Measurements from ENCODE around the gene CACNA2D1.

CACNA2D1 gene

DNA sequence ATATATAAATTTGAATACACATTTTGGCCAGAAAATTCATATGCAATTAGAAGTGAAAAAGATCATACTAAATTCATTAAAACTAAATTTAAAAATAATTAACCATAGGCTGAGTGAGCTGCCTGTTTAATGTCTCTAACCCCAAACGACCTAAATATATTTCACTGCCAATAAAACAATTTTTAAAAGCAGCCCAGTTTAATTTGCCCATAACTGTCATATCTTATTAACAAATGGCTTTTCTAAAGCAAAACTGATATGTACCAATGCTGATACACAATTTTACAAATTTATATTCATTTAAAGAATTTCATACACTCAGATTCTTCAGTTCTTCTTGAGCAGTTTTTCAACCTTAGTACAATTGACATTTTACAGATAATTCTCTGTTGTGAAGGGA is 99.9 kb downstream of the CACNA2D1 start:
- no peak for DNase-seq (ENCODE audit: low read depth in 3 of 3)

DNA sequence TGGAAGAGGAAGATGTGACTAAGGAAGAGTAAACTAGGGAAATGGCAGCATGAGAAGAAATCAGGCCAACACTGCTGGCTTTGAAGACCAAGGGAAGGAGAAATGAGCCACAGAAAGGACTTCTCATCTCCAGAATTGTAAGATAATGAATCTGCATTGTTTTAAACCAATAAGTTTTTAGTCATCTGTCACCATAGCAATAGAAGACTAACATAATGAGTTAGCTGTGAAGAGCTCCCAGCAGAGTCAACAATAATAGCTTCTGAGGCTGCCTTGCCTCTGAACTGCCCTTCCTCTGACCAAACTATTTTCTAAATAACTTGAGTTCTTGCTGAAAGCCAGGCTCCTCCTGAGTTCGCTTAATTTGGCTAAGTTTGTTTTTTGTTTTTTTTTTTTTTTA is 103.6 kb downstream of the CACNA2D1 start:
- DNase-seq (ENCODE audit: low read depth in 3 of 3) = no peak

GRCh38 chr7:82335927-82336326 is 107.7 kb downstream of the CACNA2D1 start:
- DNase-seq (ENCODE audit: low read depth in 3 of 3) = no peak

DNA sequence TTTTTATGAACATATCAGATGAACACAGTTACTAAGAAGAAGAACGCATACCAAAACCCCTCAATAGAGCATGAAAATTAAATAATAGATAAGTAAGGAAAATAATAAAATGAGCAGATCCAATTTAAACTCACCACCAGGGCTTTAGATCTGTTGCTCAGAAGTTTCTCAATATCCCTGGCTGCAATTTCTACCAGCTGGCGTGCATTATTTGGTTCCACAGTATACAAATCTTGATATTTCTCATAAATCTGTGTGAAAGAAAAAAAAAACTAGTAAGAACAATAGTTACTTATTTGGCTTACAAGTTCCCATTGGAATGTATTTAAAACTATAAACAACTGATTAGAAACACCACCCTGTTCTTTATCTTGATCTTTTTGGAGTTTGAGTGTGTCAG is 108.6 kb downstream of the CACNA2D1 start:
- no peak for DNase-seq (ENCODE audit: low read depth in 3 of 3)

DNA sequence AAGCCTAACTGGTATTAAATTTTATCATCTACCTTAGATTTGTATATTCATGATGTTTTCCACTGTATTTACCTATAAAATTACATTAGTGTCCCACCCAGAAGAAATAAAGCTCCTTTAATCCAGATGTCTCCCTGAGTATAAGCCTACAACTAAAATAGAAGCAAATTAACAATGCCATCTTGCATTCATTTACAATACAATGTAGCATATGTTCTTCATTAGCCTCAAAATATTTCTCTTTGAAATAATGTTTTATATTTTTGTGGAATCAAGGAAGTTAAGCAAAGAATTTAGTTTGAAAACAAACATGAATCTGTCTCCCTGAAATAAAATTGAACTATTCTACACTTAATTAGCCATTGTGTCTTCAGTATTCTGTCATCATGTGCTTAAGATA is 112.3 kb downstream of the CACNA2D1 start:
- DNase-seq (ENCODE audit: low read depth in 3 of 3) = no peak

GRCh38 chr7:82330706-82331215 is 112.8 kb downstream of the CACNA2D1 start:
- no peak for DNase-seq (ENCODE audit: low read depth in 3 of 3)

DNA sequence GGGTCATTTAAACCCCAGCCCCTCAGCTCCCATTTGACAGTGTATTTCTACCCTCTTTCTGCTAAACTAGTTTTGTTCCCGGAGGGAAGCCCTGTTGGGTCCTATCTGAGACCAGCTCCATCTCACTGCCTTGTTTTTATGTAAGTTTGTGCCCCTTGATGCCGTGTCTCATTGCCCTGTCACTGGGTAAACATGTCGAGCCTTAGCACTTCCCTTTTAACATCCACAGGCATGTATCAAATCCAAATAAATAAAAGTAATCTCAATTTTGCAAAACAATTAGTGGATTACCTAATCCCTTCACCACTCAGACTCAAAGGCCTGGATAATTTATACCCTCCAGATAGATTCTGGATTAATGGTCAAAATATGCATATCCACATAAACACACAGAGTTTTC is 115.7 kb downstream of the CACNA2D1 start:
- DNase-seq (ENCODE audit: low read depth in 3 of 3) = no peak

DNA sequence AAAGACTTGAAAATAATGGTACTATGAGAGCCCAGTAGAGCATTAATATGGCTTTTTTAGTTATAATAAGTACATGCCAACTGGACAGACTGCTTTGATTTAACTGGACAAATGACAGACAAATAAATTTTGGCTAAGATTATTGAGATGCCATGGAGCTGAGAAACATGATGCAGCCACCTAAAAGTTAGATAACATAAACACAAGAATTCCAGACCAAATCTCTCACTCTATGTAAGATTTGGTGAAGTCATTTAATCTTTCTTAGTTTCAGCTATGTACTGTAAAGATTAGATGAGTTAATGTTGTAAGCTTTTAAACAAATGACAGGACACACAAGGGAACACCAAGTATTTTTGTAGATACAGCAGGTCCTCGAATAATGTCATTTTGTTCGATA is 118.2 kb downstream of the CACNA2D1 start:
- DNase-seq (ENCODE audit: low read depth in 3 of 3) = no peak

- no peak for DNase-seq (ENCODE audit: low read depth in 3 of 3)
Observed at GRCh38 chr7:82323806-82324205, 119.8 kb downstream of the CACNA2D1 start.

DNA sequence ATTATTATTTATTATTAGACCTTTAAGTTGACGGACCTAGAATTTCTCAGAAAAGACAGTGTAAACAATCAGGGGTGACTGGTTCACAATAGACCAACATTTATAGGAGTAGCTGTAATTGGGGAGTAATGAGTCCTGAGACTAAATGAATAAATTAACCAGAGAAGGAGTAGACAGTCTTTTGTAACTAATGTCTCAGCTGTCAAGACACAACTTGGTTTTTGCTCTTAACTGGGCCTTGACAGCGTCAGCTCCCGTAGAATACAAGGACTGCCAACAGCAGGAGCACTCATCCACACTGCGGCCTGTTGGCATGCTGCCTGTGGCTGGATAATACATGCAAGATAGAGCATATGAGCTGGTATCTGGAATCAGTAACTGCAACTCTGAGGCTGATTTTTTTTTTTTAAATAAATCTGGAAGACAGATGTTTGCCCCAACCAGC is 123.9 kb downstream of the CACNA2D1 start:
- no peak for DNase-seq (ENCODE audit: low read depth in 3 of 3)

- DNase-seq (ENCODE audit: low read depth in 3 of 3) = no peak
Observed at GRCh38 chr7:82318786-82319185, 124.8 kb downstream of the CACNA2D1 start.

DNA sequence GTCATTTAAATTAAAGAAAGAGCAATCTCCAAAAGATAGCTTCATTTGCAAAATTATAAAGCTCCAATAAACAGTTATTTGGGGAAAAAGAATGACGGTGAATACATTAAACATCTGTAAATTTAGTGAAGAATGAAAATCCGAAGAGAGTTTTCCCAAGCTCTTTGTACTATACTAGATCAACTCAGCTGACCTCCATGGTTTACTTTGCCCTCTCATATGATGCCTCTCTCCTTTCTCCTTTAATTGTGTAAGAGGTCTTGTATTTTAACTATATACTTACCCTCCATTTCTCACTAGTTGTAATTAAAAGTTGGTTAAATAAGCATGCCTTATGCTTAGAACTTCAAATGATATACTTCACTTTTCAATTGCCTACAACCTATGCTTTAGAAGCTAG is 125.8 kb downstream of the CACNA2D1 start:
- DNase-seq (ENCODE audit: low read depth in 3 of 3) = no peak

DNA sequence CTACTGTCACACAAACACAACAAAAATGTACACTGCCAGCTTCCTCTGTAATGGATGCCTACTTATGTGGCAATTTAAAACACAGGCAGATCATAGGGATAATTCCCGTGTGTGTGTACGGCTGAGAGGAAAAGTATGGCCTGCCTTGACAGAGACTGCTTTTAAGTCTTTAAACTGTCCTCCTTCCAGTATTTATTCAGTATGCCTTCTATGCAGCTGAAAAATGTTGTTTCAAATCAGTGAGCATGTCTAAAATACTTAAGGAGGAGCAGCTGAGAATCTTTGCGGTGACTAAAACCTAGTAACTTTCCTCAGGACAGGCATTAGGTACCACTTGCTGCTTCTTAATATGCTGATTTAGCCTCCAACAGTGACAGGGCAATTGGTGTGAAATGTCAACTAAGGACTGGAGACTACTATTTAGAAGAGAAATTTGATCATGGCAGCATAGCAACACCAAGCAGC is 126.3 kb downstream of the CACNA2D1 start:
- DNase-seq (ENCODE audit: low read depth in 3 of 3) = no peak

DNA sequence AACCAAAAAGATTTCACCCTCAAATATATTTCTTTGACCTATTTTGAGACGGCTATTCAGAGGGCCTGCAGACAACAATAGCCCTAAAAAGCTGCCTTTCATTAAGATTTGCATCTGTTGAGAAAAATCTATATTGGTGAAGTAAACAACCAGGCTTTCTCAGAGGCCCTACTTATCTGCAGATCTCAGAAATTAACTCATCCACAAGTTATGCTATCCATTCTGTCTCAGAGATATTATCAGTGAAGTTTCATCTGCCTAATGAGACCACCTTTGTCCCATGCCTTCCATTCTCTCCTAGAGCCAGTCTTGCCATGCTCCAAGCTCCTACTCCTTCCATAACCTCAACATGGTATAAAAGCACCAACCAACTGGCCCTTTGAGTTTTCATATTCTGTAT is 130.3 kb downstream of the CACNA2D1 start:
- DNase-seq (ENCODE audit: low read depth in 3 of 3) = no peak

DNA sequence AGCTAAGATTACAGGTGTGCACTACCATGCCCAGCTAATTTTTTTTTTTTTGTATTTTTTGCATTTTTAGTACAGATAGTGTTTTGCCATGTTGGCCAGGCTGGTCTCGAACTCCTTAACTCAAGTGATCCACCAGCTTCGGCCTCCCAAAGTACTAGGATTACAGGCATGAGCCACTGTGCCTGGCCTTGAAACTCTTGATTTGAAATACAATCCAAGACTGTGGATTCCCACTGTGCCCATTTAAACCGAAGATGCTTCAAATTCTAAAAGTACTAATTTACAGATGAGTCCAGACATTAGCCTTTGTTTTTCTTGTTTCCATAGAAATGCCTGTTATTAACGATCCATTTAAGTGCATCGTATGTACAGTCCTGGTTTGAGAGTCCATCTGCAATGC is 130.9 kb downstream of the CACNA2D1 start:
- DNase-seq (ENCODE audit: low read depth in 3 of 3) = no peak

DNA sequence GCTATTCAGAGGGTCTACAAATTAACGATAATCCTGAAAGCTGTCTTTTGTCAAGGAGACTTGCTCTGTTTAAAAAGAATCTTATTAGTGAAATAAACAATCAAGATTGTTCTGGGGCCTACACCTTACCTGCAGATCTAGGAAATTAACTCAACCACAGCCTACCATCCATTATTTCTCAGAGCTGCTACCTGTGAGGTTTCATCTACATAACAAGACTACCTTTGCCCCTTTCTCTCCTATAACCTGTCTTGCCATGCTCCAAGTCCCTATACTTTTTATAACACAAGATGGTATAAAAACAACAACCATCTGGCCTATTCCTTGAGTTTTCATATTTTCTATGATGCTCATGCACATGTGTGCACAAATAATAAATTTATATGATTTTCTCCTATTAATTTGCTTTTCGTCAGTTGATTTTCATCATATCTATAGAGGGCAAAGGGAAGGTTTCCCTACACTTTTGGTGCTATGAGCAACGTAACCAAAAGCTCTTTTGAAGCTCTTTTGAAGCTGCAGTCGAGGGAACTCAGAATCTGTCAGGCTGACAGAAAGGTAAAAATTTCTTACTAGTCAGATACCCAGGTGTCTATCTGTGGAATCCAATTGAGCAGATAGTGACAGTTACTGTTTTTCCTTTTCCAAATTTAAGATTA is 138.1 kb downstream of the CACNA2D1 start:
- no peak for DNase-seq (ENCODE audit: low read depth in 3 of 3)

- DNase-seq (ENCODE audit: low read depth in 3 of 3) = no peak
Observed at GRCh38 chr7:82294865-82295264, 148.7 kb downstream of the CACNA2D1 start.

DNA sequence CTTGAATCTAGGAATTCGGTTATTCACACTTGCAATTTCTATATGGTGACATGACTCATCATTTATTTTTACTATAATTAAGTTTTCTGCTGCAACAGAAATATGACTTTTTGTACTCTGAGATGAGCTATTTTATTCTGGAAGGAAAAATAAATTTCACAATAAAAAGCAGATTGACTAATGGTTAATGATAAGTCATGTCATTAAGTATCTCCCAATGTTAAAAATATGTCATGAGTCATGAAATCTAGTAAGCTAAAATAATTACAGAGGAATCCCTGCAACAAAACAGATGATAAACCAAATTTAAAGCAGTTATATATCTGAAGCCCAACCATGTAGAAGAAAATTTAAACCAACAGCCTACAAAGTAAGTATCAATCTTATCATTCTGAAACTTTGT is 149.2 kb downstream of the CACNA2D1 start:
- no peak for DNase-seq (ENCODE audit: low read depth in 3 of 3)

DNA sequence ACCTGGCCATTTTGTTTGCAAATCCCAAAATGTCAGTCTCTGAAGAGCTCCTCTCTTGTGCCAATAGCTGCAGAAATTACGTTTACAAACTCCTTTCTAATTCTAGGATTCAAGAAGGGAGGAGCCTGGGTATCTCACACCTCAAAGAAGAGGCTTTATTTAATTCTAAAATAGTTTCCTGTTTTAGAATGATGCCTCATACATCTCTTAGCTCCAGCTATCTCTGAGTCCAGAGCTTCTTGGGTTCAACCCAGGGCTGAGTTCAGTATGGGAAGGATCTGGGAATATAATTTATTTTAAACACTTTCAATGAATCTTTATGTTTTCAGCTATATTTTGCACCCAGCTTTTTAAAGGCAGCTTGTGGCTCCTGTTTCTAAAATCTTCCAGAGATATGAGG is 150.1 kb downstream of the CACNA2D1 start:
- DNase-seq (ENCODE audit: low read depth in 3 of 3) = no peak

- DNase-seq (ENCODE audit: low read depth in 3 of 3) = no peak
Observed at GRCh38 chr7:82291931-82292330, 151.6 kb downstream of the CACNA2D1 start.

- DNase-seq (ENCODE audit: low read depth in 3 of 3) = no peak
Observed at GRCh38 chr7:82289889-82290288, 153.7 kb downstream of the CACNA2D1 start.

DNA sequence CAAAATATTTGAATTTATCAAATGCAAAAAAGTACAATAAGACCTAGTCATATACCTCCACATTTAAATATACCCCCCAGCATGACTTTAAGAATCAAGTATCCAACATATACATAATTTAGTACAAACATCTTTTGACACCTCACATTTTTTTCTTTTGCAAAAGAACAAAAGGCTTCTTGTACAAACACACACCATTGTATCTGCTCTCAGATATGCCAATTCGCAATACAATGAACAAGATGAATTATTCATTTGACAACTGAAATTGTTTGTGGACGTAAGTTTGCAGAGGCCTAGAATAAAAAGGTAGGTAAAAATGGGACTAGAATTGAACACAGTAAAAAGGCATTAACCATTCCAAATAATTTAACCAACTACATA is 154.4 kb downstream of the CACNA2D1 start:
- no peak for DNase-seq (ENCODE audit: low read depth in 3 of 3)

GRCh38 chr7:82286798-82287140 is 156.8 kb downstream of the CACNA2D1 start:
- no peak for DNase-seq (ENCODE audit: low read depth in 3 of 3)

Measured in stimulated activated CD4-positive, alpha-beta T cell treated with anti-CD3 and anti-CD28 coated beads, TNF-alpha, amount 100 ng/mL, for 24 hours (primary cell).